GM23338 (cell line): ENCODE measurements around the gene BBX.

ENCODE experiments used
- CTCF ChIP-seq, 2 experiments: fragments of 200-600 bp in 1 of 2; sonication (generic) in 1 of 2; conservative IDR thresholded peaks; 2 replicates each; pipeline versions ENCODE4 v1.5.1 to v1.6.1; 2016 to 2017; ENCODE audit warnings: antibody characterized with exemption in 2 of 2, low read depth in 2 of 2, mild to moderate bottlenecking in 2 of 2, moderate library complexity in 1 of 2
- EZH2 ChIP-seq: fragments of 200-600 bp; sonication (generic); IDR thresholded peaks from one replicate; pipeline ENCODE4 v1.8.0; 2017; ENCODE audit warnings: antibody characterized with exemption, mild to moderate bottlenecking, low read depth; ENCODE audit not compliant: unreplicated experiment
- EZH2phosphoT487 ChIP-seq: fragments of 200-600 bp; sonication (generic); IDR thresholded peaks from one replicate; pipeline ENCODE4 v1.8.1; 2018; ENCODE audit warnings: antibody characterized with exemption; ENCODE audit not compliant: unreplicated experiment
- JUNB ChIP-seq: IDR thresholded peaks from one replicate; pipeline ENCODE4 v1.6.1; 2016; ENCODE audit warnings: antibody characterized with exemption; ENCODE audit not compliant: unreplicated experiment
- NANOG ChIP-seq: IDR thresholded peaks from 2 replicates; pipeline ENCODE4 v1.6.1; 2016; ENCODE audit warnings: antibody characterized with exemption, borderline replicate concordance
- POLR2AphosphoS5 ChIP-seq: IDR thresholded peaks from 2 replicates; pipeline ENCODE4 v1.6.1; 2016; ENCODE audit warnings: antibody characterized with exemption, low read depth
- ZNF114 ChIP-seq: fragments of 250-450 bp; sonication (Bioruptor Pico); IDR thresholded peaks from 2 replicates; pipeline ENCODE4 v1.5.0; 2020; ENCODE audit warnings: mild to moderate bottlenecking, moderate library complexity
- TF ChIP-seq, protein P1 (sequence below): IDR thresholded peaks from one replicate; pipeline ENCODE4 v1.6.1; 2018; ENCODE audit warnings: antibody characterized with exemption; ENCODE audit not compliant: unreplicated experiment
- TF ChIP-seq, protein P2 (sequence below): IDR thresholded peaks from 2 replicates; pipeline ENCODE4 v1.6.1; 2016; ENCODE audit warnings: antibody characterized with exemption

GRCh38 chr3:107540857-107541256 lies 18.1 kb downstream of the BBX start:
- TF ChIP-seq CTCF (conservative IDR thresholded peaks at IDR 0.05; ENCODE audit: low read depth in 2 of 2), result no peak
- no peak for TF ChIP-seq EZH2
- no peak for TF ChIP-seq EZH2phosphoT487
- TF ChIP-seq, protein P1, sequence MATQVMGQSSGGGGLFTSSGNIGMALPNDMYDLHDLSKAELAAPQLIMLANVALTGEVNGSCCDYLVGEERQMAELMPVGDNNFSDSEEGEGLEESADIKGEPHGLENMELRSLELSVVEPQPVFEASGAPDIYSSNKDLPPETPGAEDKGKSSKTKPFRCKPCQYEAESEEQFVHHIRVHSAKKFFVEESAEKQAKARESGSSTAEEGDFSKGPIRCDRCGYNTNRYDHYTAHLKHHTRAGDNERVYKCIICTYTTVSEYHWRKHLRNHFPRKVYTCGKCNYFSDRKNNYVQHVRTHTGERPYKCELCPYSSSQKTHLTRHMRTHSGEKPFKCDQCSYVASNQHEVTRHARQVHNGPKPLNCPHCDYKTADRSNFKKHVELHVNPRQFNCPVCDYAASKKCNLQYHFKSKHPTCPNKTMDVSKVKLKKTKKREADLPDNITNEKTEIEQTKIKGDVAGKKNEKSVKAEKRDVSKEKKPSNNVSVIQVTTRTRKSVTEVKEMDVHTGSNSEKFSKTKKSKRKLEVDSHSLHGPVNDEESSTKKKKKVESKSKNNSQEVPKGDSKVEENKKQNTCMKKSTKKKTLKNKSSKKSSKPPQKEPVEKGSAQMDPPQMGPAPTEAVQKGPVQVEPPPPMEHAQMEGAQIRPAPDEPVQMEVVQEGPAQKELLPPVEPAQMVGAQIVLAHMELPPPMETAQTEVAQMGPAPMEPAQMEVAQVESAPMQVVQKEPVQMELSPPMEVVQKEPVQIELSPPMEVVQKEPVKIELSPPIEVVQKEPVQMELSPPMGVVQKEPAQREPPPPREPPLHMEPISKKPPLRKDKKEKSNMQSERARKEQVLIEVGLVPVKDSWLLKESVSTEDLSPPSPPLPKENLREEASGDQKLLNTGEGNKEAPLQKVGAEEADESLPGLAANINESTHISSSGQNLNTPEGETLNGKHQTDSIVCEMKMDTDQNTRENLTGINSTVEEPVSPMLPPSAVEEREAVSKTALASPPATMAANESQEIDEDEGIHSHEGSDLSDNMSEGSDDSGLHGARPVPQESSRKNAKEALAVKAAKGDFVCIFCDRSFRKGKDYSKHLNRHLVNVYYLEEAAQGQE, result no peak
- no peak for TF ChIP-seq POLR2AphosphoS5
- no peak for TF ChIP-seq NANOG
- TF ChIP-seq, protein P2, sequence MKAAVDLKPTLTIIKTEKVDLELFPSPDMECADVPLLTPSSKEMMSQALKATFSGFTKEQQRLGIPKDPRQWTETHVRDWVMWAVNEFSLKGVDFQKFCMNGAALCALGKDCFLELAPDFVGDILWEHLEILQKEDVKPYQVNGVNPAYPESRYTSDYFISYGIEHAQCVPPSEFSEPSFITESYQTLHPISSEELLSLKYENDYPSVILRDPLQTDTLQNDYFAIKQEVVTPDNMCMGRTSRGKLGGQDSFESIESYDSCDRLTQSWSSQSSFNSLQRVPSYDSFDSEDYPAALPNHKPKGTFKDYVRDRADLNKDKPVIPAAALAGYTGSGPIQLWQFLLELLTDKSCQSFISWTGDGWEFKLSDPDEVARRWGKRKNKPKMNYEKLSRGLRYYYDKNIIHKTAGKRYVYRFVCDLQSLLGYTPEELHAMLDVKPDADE, result no peak
- TF ChIP-seq ZNF114 (CRISPR knock-in tag), result no peak
- TF ChIP-seq JUNB, result no peak
